ENCODE measurements around the gene E2F4. TPM values are rescaled to one million over a fixed set of nuclear protein-coding genes. Genes with fewer than 3 reads are reported as not detected.

Gene E2F4
- total and polyA plus RNA-seq, 2 of the 13 experiments (the other 11 are each of a cell fraction or from before 2014, with no cell fraction given), result 84.8 to 91.2 TPM

DNA sequence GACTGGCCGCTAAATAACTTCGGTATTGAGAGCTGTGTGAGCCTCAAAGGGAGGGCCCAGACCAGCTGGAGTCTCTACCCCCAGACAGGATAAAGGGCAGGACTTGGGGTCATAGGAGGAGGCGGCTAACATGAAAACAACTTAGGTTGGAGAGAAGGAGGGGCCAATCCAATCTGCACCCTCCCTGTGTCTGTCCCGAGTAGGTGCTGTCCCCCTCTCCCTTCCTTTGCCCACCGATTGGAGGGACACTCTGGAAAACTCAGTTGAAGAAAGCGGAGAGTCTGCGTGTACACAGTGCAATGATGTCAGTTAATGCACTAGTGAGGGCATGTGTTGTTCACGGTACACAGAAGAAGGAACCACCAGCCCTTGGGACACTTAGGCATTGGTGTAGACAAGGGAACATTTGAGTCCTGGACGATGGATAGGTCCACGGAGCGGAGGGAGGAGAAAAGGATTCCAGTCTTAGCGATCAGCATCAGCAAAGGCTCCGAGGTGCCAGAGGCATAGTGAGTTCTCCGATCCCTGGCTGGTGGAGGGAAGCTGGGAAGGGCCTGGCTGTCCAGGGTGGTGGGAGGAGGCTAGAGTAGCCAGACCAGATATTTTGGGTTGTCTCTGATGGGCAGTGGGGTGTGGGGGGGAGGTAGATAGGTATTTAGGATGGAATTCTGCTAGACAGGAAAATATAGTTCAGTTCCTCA lies 20.9 kb upstream of the E2F4 start (continued):
- TF ChIP-seq ZUFSP (CRISPR knock-in tag; IDR thresholded peaks at IDR 0.05; ENCODE audit: borderline replicate concordance) (no peak), HNF1B (CRISPR knock-in tag; IDR thresholded peaks at IDR 0.05) (peak; percentile 78; the same call in 1 of the 2 replicates), CAMTA2 (CRISPR knock-in tag; IDR thresholded peaks at IDR 0.05; ENCODE audit: borderline replicate concordance) (no peak), ZFP36L2 (CRISPR knock-in tag; IDR thresholded peaks at IDR 0.05) (no peak), ZNF891 (CRISPR knock-in tag; IDR thresholded peaks at IDR 0.05) (no peak; the same call in 1 of the 2 replicates), TBL1XR1 (IDR thresholded peaks at IDR 0.05; ENCODE audit: borderline replicate concordance, low read length, partially characterized antibody) (no peak), MIER3 (CRISPR knock-in tag; IDR thresholded peaks at IDR 0.05; ENCODE audit: borderline replicate concordance) (peak; percentile 30; the same call in 1 of the 2 replicates), SP1 (IDR thresholded peaks at IDR 0.05) (no peak), SP1 (CRISPR knock-in tag; IDR thresholded peaks at IDR 0.05) (no peak), HINFP (CRISPR knock-in tag; IDR thresholded peaks at IDR 0.05; ENCODE audit: low read depth) (peak; percentile 78; the same call in 1 of the 2 replicates), ZHX2 (IDR thresholded peaks at IDR 0.05; ENCODE audit: low read depth) (no peak), ZHX2 (CRISPR knock-in tag; IDR thresholded peaks at IDR 0.05; ENCODE audit: borderline replicate concordance) (no peak), ZNF775 (CRISPR knock-in tag; IDR thresholded peaks at IDR 0.05; ENCODE audit: borderline replicate concordance) (peak; percentile 78; the same call in 1 of the 2 replicates), SNAI1 (CRISPR knock-in tag; IDR thresholded peaks at IDR 0.05; ENCODE audit: borderline replicate concordance) (no peak)
- TF ChIP-seq, protein P1, sequence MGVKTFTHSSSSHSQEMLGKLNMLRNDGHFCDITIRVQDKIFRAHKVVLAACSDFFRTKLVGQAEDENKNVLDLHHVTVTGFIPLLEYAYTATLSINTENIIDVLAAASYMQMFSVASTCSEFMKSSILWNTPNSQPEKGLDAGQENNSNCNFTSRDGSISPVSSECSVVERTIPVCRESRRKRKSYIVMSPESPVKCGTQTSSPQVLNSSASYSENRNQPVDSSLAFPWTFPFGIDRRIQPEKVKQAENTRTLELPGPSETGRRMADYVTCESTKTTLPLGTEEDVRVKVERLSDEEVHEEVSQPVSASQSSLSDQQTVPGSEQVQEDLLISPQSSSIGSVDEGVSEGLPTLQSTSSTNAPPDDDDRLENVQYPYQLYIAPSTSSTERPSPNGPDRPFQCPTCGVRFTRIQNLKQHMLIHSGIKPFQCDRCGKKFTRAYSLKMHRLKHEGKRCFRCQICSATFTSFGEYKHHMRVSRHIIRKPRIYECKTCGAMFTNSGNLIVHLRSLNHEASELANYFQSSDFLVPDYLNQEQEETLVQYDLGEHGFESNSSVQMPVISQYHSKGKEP (CRISPR knock-in tag; IDR thresholded peaks at IDR 0.05), result 0 out of 2 replicates have a peak, but pooled peaks have one; percentile 0
